HepG2 (cell line): Measurements from ENCODE around the gene YPEL3. TPM values are rescaled to one million over a fixed set of nuclear protein-coding genes. Genes with fewer than 3 reads are reported as not detected.

Source experiments
- BRD4 ChIP-seq: sonication (generic); formaldehyde crosslinking; IDR thresholded peaks from 2 replicates; pipeline ENCODE4 v1.4.0; 2020; ENCODE audit warnings: missing genetic modification reagents
- FOXP1 ChIP-seq, 2 experiments: fragments of 450-650 bp in 1 of 2; IDR thresholded peaks; 2 replicates each; pipeline ENCODE4 v1.6.1; 2017 to 2018; ENCODE audit warnings: antibody characterized with exemption in 1 of 2
- HNF4G ChIP-seq, 2 experiments: sonication (generic) in 1 of 2; formaldehyde crosslinking in 1 of 2; IDR thresholded peaks; 2 replicates each; pipeline versions ENCODE4 v1.4.0 to v1.6.1; 2011 to 2020; ENCODE audit warnings: borderline replicate concordance in 2 of 2, low read depth in 2 of 2, mild to moderate bottlenecking in 2 of 2, low read length in 1 of 2, missing genetic modification reagents in 1 of 2, moderate library complexity in 1 of 2
- KLF12 ChIP-seq: sonication (generic); formaldehyde crosslinking; IDR thresholded peaks from 2 replicates; pipeline ENCODE4 v1.4.0; 2020; ENCODE audit warnings: missing genetic modification reagents, borderline replicate concordance
- LCORL ChIP-seq, 2 experiments: fragments of 450-650 bp in 1 of 2; sonication (generic) in 1 of 2; formaldehyde crosslinking in 1 of 2; IDR thresholded peaks; 2 replicates each; pipeline versions ENCODE4 v1.5.0 to v1.6.1; 2017 to 2020; ENCODE audit warnings: antibody characterized with exemption in 1 of 2, missing genetic modification reagents in 1 of 2
- NFYB ChIP-seq: sonication (generic); formaldehyde crosslinking; IDR thresholded peaks from 2 replicates; pipeline ENCODE4 v1.4.0; 2020; ENCODE audit warnings: missing genetic modification reagents
- PITX1 ChIP-seq: sonication (generic); formaldehyde crosslinking; IDR thresholded peaks from 2 replicates; pipeline ENCODE4 v1.5.1; 2020; ENCODE audit warnings: mild to moderate bottlenecking, missing genetic modification reagents
- POGZ ChIP-seq: sonication (generic); formaldehyde crosslinking; IDR thresholded peaks from 2 replicates; pipeline ENCODE4 v1.4.0; 2020; ENCODE audit warnings: mild to moderate bottlenecking, missing genetic modification reagents
- SCMH1 ChIP-seq: sonication (generic); formaldehyde crosslinking; IDR thresholded peaks from 2 replicates; pipeline ENCODE4 v1.9.0; 2021; ENCODE audit warnings: missing genetic modification reagents, mild to moderate bottlenecking, borderline replicate concordance
- ZFYVE20 ChIP-seq: sonication (generic); formaldehyde crosslinking; IDR thresholded peaks from 2 replicates; pipeline ENCODE4 v1.8.0; 2023; ENCODE audit warnings: low read depth, mild to moderate bottlenecking, moderate library complexity, missing genetic modification reagents, borderline replicate concordance
- ZMYM3 ChIP-seq: sonication (generic); formaldehyde crosslinking; IDR thresholded peaks from 2 replicates; pipeline ENCODE4 v1.5.1; 2020; ENCODE audit warnings: mild to moderate bottlenecking, missing genetic modification reagents
- ZNF18 ChIP-seq: sonication (generic); formaldehyde crosslinking; IDR thresholded peaks from 2 replicates; pipeline ENCODE4 v1.8.0; 2022; ENCODE audit warnings: mild to moderate bottlenecking, missing genetic modification reagents; ENCODE audit not compliant: insufficient replicate concordance
- ZNF329 ChIP-seq: sonication (generic); formaldehyde crosslinking; IDR thresholded peaks from 2 replicates; pipeline ENCODE4 v1.9.0; 2021; ENCODE audit warnings: low read depth, mild to moderate bottlenecking, missing genetic modification reagents
- ZNF382 ChIP-seq: sonication (generic); formaldehyde crosslinking; IDR thresholded peaks from 2 replicates; pipeline ENCODE4 v1.5.0; 2020; ENCODE audit warnings: missing genetic modification reagents, mild to moderate bottlenecking, borderline replicate concordance
- ZNF407 ChIP-seq: sonication (generic); formaldehyde crosslinking; IDR thresholded peaks from one replicate; pipeline ENCODE4 v1.5.1; 2020; ENCODE audit warnings: mild to moderate bottlenecking, missing genetic modification reagents; ENCODE audit errors: not compliant biosample characterization
- ZNF577 ChIP-seq: sonication (generic); formaldehyde crosslinking; IDR thresholded peaks from 2 replicates; pipeline ENCODE4 v1.4.0; 2020; ENCODE audit warnings: mild to moderate bottlenecking, low read depth, missing genetic modification reagents, borderline replicate concordance
- ZNF616 ChIP-seq: sonication (generic); formaldehyde crosslinking; IDR thresholded peaks from 2 replicates; pipeline ENCODE4 v1.5.0; 2020; ENCODE audit warnings: low read depth, mild to moderate bottlenecking, missing genetic modification reagents
- ZNF816 ChIP-seq: sonication (generic); formaldehyde crosslinking; IDR thresholded peaks from 2 replicates; pipeline ENCODE4 v1.8.0; 2022; ENCODE audit warnings: missing genetic modification reagents, mild to moderate bottlenecking, borderline replicate concordance
- ZSCAN30 ChIP-seq: sonication (generic); formaldehyde crosslinking; IDR thresholded peaks from 2 replicates; pipeline ENCODE4 v1.5.0; 2020; ENCODE audit warnings: mild to moderate bottlenecking, missing genetic modification reagents
- polyA plus RNA-seq, 8 experiments: library from polyadenylated mRNA; depleted of rRNA in 3 of 8; stranded (reverse) in 7 of 8; unstranded in 1 of 8; fragments of >200 nt; fragmentation: Illumina TruSeq in 4 of 8; extraction: Trizol in 4 of 8; gene quantifications; 2 replicates each; pipeline versions ENCODE4 v1.2.1 to v1.2.3, GENCODE V29; 2011 to 2016; ENCODE audit warnings: low read depth in 4 of 8, missing spikeins in 1 of 8, mixed read lengths in 1 of 8; ENCODE audit not compliant: insufficient read depth in 1 of 8
- total RNA-seq, 5 experiments: library from RNA; depleted of rRNA; stranded (reverse); fragments of >200 nt; fragmentation: Illumina TruSeq; extraction: Trizol; gene quantifications; 2 replicates each; pipeline ENCODE4 v1.2.3, GENCODE V29; 2016; ENCODE audit warnings: low read depth in 1 of 5

YPEL3 gene
- total and polyA plus RNA-seq, 2 of the 13 experiments (the other 11 are each of a cell fraction or from before 2014, with no cell fraction given): 5.4 to 47.0 TPM

GRCh38 chr16:30142672-30143346 lies 46.8 kb upstream of the YPEL3 start (continued):
- TF ChIP-seq NFYB (CRISPR knock-in tag): no peak
- TF ChIP-seq ZNF616 (CRISPR knock-in tag): no peak
- TF ChIP-seq ZFYVE20 (CRISPR knock-in tag): no peak
- no peak for TF ChIP-seq ZNF816
- TF ChIP-seq ZNF577 (CRISPR knock-in tag): no peak
- TF ChIP-seq BRD4 (CRISPR knock-in tag): 0 out of 2 replicates have a peak, but pooled peaks have one; percentile 36
- TF ChIP-seq ZNF18: peak; percentile 42
- TF ChIP-seq ZNF329 (CRISPR knock-in tag): no peak
- TF ChIP-seq HNF4G (IDR thresholded peaks at IDR 0.05; ENCODE audit: borderline replicate concordance, low read depth, low read length): peak; percentile 24; the same call in 1 of the 2 replicates
- no peak for TF ChIP-seq HNF4G (CRISPR knock-in tag; IDR thresholded peaks at IDR 0.05; ENCODE audit: borderline replicate concordance, low read depth)
- no peak for TF ChIP-seq LCORL (IDR thresholded peaks at IDR 0.05)
- no peak for TF ChIP-seq LCORL (CRISPR knock-in tag; IDR thresholded peaks at IDR 0.05)
- no peak for TF ChIP-seq ZNF382
- TF ChIP-seq POGZ (CRISPR knock-in tag): no peak
- TF ChIP-seq SCMH1 (CRISPR knock-in tag): no peak
- no peak for TF ChIP-seq ZSCAN30 (CRISPR knock-in tag)
- TF ChIP-seq ZMYM3: peak; percentile 56; the same call in 1 of the 2 replicates
- TF ChIP-seq FOXP1 (IDR thresholded peaks at IDR 0.05): peak; percentile 53; the same call in 1 of the 2 replicates
- TF ChIP-seq FOXP1 (CRISPR knock-in tag; IDR thresholded peaks at IDR 0.05): peak; percentile 70
- TF ChIP-seq ZNF407: no peak
- TF ChIP-seq KLF12 (CRISPR knock-in tag): 0 out of 2 replicates have a peak, but pooled peaks have one; percentile 41
- no peak for TF ChIP-seq PITX1 (CRISPR knock-in tag)
